ENCODE measurements around the gene SORCS2. TPM values are rescaled to one million over a fixed set of nuclear protein-coding genes. Genes with fewer than 3 reads are reported as not detected.

The SORCS2 gene
- total RNA-seq, 3 donors from 2014 or later = 0.66 to 1.3 (median 0.80) TPM

GRCh38 chr4:7726665-7727413, 534.5 kb downstream of the SORCS2 start:
- Histone ChIP-seq H3K9me3 (no peaks in the 10 kb centered on the region), H3K4me1 (no peaks in the 10 kb centered on the region), H3K27ac (no peak overlapping the region), H3K4me3 (no peak overlapping the region), H3K27me3 (no peaks in the 10 kb centered on the region), H3K36me3 (no peaks in the 10 kb centered on the region)
- intact Hi-C loops (cut with DNase I; ENCODE audit: low total_unique reads) = no loop called here
- no peak for TF ChIP-seq POLR2A (IDR thresholded peaks at IDR 0.05)
- no peak for TF ChIP-seq CTCF (IDR thresholded peaks at IDR 0.05)
- TF ChIP-seq POLR2AphosphoS5 (IDR thresholded peaks at IDR 0.05) = no peak
- no peak for DNase-seq (ENCODE audit: low spot score in 2 of 2)

GRCh38 chr4:7727749-7728148, 535.4 kb downstream of the SORCS2 start:
- TF ChIP-seq POLR2A (IDR thresholded peaks at IDR 0.05) (no peak), CTCF (IDR thresholded peaks at IDR 0.05) (no peak), POLR2AphosphoS5 (IDR thresholded peaks at IDR 0.05) (no peak)
- H3K27me3 ChIP-seq = no peaks in the 10 kb centered on the region
- H3K4me3 ChIP-seq = no peak overlapping the region
- no peaks in the 10 kb centered on the region for H3K36me3 ChIP-seq
- intact Hi-C loops (cut with DNase I; ENCODE audit: low total_unique reads) = no loop called here
- H3K4me1 ChIP-seq = no peaks in the 10 kb centered on the region
- H3K9me3 ChIP-seq = no peaks in the 10 kb centered on the region
- H3K27ac ChIP-seq = no peak overlapping the region
- no peak for DNase-seq (ENCODE audit: low spot score in 2 of 2)

- H3K27me3 ChIP-seq = no peaks in the 10 kb centered on the region
- H3K4me1 ChIP-seq = no peaks in the 10 kb centered on the region
- H3K36me3 ChIP-seq = no peaks in the 10 kb centered on the region
- DNase-seq (ENCODE audit: low spot score in 2 of 2) = no peak
- TF ChIP-seq POLR2A (IDR thresholded peaks at IDR 0.05) (no peak), CTCF (IDR thresholded peaks at IDR 0.05) (no peak), POLR2AphosphoS5 (IDR thresholded peaks at IDR 0.05) (no peak)
- intact Hi-C loops (cut with DNase I; ENCODE audit: low total_unique reads) = no loop called here
- H3K27ac ChIP-seq = no peak overlapping the region
- H3K4me3 ChIP-seq = no peak overlapping the region
- H3K9me3 ChIP-seq = no peaks in the 10 kb centered on the region
These were observed 539.1 kb downstream of the SORCS2 start for GRCh38 chr4:7731437-7731836.

GRCh38 chr4:7732263-7732662, 539.9 kb downstream of the SORCS2 start:
- no peaks in the 10 kb centered on the region for H3K27me3 ChIP-seq
- no peaks in the 10 kb centered on the region for H3K9me3 ChIP-seq
- DNase-seq (ENCODE audit: low spot score in 2 of 2) = no peak
- H3K27ac ChIP-seq = no peak overlapping the region
- intact Hi-C loops (cut with DNase I; ENCODE audit: low total_unique reads) = no loop called here
- no peaks in the 10 kb centered on the region for H3K4me1 ChIP-seq
- no peak overlapping the region for H3K4me3 ChIP-seq
- TF ChIP-seq POLR2A (IDR thresholded peaks at IDR 0.05) = no peak
- no peak for TF ChIP-seq CTCF (IDR thresholded peaks at IDR 0.05)
- TF ChIP-seq POLR2AphosphoS5 (IDR thresholded peaks at IDR 0.05) = no peak
- H3K36me3 ChIP-seq = no peaks in the 10 kb centered on the region

GRCh38 chr4:7733201-7733600, 540.9 kb downstream of the SORCS2 start:
- Histone ChIP-seq H3K4me3 (no peak overlapping the region), H3K27ac (no peak overlapping the region), H3K36me3 (no peaks in the 10 kb centered on the region), H3K27me3 (no peaks in the 10 kb centered on the region), H3K4me1 (no peaks in the 10 kb centered on the region), H3K9me3 (peaks cover 0 to 6% of the 10 kb centered on the region in 2 donors)
- intact Hi-C loops (cut with DNase I; ENCODE audit: low total_unique reads) = no loop called here
- DNase-seq (ENCODE audit: low spot score in 2 of 2) = no peak
- TF ChIP-seq CTCF (IDR thresholded peaks at IDR 0.05) (no peak), POLR2AphosphoS5 (IDR thresholded peaks at IDR 0.05) (no peak), POLR2A (IDR thresholded peaks at IDR 0.05) (no peak)

Data from breast epithelium (tissue), 4 donors.